ENCODE measurements around the gene VSTM4.

VSTM4 gene

DNA sequence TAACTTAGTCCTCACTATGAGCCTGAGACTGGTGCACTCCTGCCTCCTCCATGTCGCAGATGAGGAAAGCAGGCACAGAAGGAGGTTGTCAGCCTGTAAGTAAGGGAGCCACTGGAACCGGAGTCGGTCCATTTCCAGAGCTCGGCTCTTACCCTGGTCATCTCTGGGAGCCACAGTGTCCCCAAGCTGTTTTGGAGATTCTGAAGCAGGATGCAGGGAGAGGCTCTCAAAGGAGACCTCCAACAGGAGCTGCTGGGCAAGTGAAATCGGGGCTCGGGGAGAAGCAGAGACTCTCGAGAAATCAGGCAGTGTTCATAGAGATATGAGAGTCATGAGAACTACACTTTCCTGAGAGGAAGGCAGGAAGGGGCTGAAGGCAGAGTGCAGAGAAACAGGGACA, 39.0 kb downstream of the VSTM4 start:
- no peak overlapping the region for H2BK12ac ChIP-seq (ENCODE audit: low read length in 2 of 2)
- no peak overlapping the region for H3K18ac ChIP-seq (ENCODE audit: low read depth in 1 of 2, low read length in 2 of 2)
- no peak overlapping the region for H2AFZ ChIP-seq (ENCODE audit: low read depth, low read length)
- no peak overlapping the region for H2BK15ac ChIP-seq (ENCODE audit: low read depth, poor library complexity, severe bottlenecking)
- no peak overlapping the region for H3K4me3 ChIP-seq (ENCODE audit: insufficient read depth in 1 of 2, low read depth in 1 of 2, low read length in 2 of 2)
- H4K8ac ChIP-seq (ENCODE audit: low read length), result no peak overlapping the region
- H2BK120ac ChIP-seq (ENCODE audit: low read depth, low read length), result no peak overlapping the region
- H3K23ac ChIP-seq (ENCODE audit: low read length in 2 of 2), result no peak overlapping the region
- no peaks in the 10 kb centered on the region for H3K9me3 ChIP-seq (ENCODE audit: control insufficient read depth, low read length)
- peaks cover 13 to 60% of the 10 kb centered on the region in 2 experiments for H3K36me3 ChIP-seq (ENCODE audit: control insufficient read depth in 1 of 2, insufficient read depth in 2 of 2, low read depth in 1 of 2, low read length in 2 of 2)
- H3K27ac ChIP-seq (ENCODE audit: low read length, poor library complexity, severe bottlenecking), result no peak overlapping the region
- H3K4me1 ChIP-seq (ENCODE audit: control insufficient read depth, insufficient read depth, low read depth, low read length), result peaks cover 3% of the 10 kb centered on the region
- no peak overlapping the region for H2AK5ac ChIP-seq (ENCODE audit: low read length, severe bottlenecking)
- no peak for DNase-seq
- H2BK5ac ChIP-seq (ENCODE audit: low read depth, low read length, poor library complexity, severe bottlenecking), result no peak overlapping the region
- no peak overlapping the region for H3K4ac ChIP-seq (ENCODE audit: low read depth in 1 of 2, low read length in 2 of 2)
- no peaks in the 10 kb centered on the region for H3K79me1 ChIP-seq (replicated peaks; ENCODE audit: low read length, poor library complexity, severe bottlenecking)
- no peak overlapping the region for H3K9ac ChIP-seq (ENCODE audit: low read length)
- H4K91ac ChIP-seq (ENCODE audit: low read length), result no peak overlapping the region
- H3K14ac ChIP-seq (ENCODE audit: low read length in 2 of 2), result no peak overlapping the region
- H3K4me2 ChIP-seq (ENCODE audit: low read length, poor library complexity, severe bottlenecking), result no peak overlapping the region
- 85% methylated on average over 7 of the region's 7 CpGs for WGBS
- peaks cover 4 to 6% of the 10 kb centered on the region in 2 experiments for H3K27me3 ChIP-seq (ENCODE audit: control insufficient read depth in 1 of 2, insufficient read depth in 1 of 2, low read length in 2 of 2)

DNA sequence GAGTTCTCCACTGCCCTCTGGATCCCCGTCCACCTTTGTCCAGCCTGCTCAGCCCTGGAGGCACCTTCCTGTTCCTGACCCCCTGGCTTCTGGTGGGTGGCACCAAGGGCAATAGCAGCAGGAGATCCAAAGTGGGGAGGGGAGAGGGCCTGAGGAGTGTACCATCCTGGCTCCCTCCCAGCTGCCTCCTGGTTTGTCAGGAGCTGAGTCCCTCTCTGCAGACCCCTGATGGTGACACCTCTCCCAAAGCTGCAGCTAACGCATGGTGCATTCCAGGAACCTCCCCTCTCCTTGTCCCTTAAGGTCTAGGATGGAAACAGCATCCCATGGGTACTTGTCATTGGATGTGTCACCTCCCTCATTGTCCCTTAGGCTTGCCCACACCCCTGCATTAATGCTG, 39.6 kb downstream of the VSTM4 start:
- WGBS, result 59% methylated on average over 2 of the region's 2 CpGs

DNA sequence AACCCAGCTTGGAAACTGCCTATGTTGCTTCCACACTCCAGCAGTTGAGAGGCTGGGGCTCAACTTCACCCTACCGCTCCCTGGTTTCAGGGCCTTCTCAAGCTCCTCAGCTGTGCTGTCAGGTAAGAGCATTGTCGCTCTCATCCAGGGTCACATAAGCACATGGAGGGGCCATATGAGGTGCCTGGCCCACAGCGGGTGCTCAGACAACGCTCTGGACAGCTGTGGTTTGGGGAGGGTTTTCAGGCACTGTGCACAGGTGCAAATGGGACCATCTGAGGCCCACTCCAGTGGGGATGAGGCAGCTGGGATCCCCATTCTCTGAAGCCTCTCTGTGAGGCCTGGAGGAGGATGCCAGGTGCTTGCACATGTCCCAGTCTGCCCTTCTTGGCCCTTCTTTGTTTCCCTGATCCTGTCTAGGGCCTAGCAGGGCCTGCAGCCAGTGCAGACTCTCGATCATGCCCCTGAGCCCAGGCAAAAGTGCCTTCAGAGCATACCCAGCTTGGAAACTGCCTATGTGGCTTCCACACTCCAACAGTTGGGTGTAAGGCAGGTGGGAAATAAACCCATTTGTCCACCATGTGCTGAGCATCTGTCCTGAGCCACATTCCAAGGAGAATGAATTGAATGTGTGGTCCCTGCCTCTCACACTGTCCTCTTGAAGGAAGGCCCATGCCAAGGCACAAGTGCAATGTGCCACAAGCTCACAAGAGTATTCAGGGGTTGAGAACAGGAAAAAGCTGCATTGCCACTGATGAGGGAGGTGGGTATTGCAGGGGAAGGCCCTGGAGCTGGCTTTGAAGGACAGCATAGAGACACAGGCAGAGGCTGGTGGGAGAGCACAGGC, 40.3 kb downstream of the VSTM4 start:
- peaks cover 0 to under 1% of the 10 kb centered on the region in 2 experiments for H3K27me3 ChIP-seq (ENCODE audit: control insufficient read depth in 1 of 2, insufficient read depth in 1 of 2, low read length in 2 of 2)

More for the DNA sequence above, 39.6 kb downstream of the VSTM4 start:
- Histone ChIP-seq H2AFZ (ENCODE audit: low read depth, low read length) (no peak overlapping the region), H2BK12ac (ENCODE audit: low read length in 2 of 2) (no peak overlapping the region), H2BK5ac (ENCODE audit: low read depth, low read length, poor library complexity, severe bottlenecking) (no peak overlapping the region), H3K9me3 (ENCODE audit: control insufficient read depth, low read length) (no peaks in the 10 kb centered on the region), H2BK15ac (ENCODE audit: low read depth, poor library complexity, severe bottlenecking) (no peak overlapping the region), H3K14ac (ENCODE audit: low read length in 2 of 2) (no peak overlapping the region), H3K4me2 (ENCODE audit: low read length, poor library complexity, severe bottlenecking) (no peak overlapping the region), H2AK5ac (ENCODE audit: low read length, severe bottlenecking) (no peak overlapping the region), H3K27me3 (ENCODE audit: control insufficient read depth in 1 of 2, insufficient read depth in 1 of 2, low read length in 2 of 2) (peaks cover 1 to 6% of the 10 kb centered on the region in 2 experiments), H3K4ac (ENCODE audit: low read depth in 1 of 2, low read length in 2 of 2) (no peak overlapping the region), H3K18ac (ENCODE audit: low read depth in 1 of 2, low read length in 2 of 2) (no peak overlapping the region), H3K27ac (ENCODE audit: low read length, poor library complexity, severe bottlenecking) (no peak overlapping the region), H3K23ac (ENCODE audit: low read length in 2 of 2) (no peak overlapping the region), H2BK120ac (ENCODE audit: low read depth, low read length) (no peak overlapping the region), H4K91ac (ENCODE audit: low read length) (no peak overlapping the region), H4K8ac (ENCODE audit: low read length) (no peak overlapping the region), H3K36me3 (ENCODE audit: control insufficient read depth in 1 of 2, insufficient read depth in 2 of 2, low read depth in 1 of 2, low read length in 2 of 2) (peaks cover 15 to 65% of the 10 kb centered on the region in 2 experiments), H3K79me1 (replicated peaks; ENCODE audit: low read length, poor library complexity, severe bottlenecking) (no peaks in the 10 kb centered on the region), H3K4me1 (ENCODE audit: control insufficient read depth, insufficient read depth, low read depth, low read length) (peaks cover 2% of the 10 kb centered on the region), H3K4me3 (ENCODE audit: insufficient read depth in 1 of 2, low read depth in 1 of 2, low read length in 2 of 2) (no peak overlapping the region), H3K9ac (ENCODE audit: low read length) (no peak overlapping the region)
- no peak for DNase-seq

DNA sequence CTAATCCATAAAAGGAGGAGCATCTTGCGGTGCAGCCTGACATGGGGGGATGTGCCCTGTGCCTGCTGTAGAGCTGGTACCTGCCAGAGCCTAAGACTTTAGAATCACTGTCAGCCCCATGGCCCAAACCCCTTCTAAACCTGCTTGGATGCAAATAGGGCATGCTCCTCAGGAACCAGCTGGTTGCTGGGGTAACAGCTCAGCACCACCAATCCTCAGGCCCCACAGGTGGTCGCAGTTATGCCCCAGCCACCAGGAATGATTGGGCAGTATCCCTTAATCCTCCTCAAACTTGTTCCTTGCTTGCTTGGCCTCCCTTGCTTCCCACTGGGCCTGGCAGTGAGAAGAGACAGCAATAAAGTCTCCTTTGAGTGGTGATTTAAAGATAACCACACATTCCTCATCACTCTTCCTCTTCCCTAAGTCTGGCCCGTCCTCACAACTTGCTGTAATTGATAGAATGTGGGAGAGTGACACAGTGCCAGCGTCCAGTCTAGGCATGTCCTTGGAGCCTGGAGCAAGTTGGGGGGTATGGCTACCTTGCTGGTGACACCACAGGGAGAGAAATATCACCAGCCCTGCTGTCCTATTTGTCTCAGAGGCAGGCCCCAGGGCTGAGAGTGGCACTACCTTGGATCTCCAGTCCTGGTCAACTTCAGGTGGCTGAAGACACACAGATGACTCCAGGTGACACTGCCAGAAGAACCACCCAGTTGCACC, 43.0 kb downstream of the VSTM4 start:
- no peak overlapping the region for H3K4me3 ChIP-seq (ENCODE audit: insufficient read depth in 1 of 2, low read depth in 1 of 2, low read length in 2 of 2)
- 65% methylated on average over 4 of the region's 4 CpGs for WGBS
- H2BK120ac ChIP-seq (ENCODE audit: low read depth, low read length), result no peak overlapping the region
- H3K23ac ChIP-seq (ENCODE audit: low read length in 2 of 2), result no peak overlapping the region
- no peaks in the 10 kb centered on the region for H3K4me1 ChIP-seq (ENCODE audit: control insufficient read depth, insufficient read depth, low read depth, low read length)
- no peak overlapping the region for H3K4ac ChIP-seq (ENCODE audit: low read depth in 1 of 2, low read length in 2 of 2)
- H4K8ac ChIP-seq (ENCODE audit: low read length), result no peak overlapping the region
- no peak overlapping the region for H2AK5ac ChIP-seq (ENCODE audit: low read length, severe bottlenecking)
- H3K27ac ChIP-seq (ENCODE audit: low read length, poor library complexity, severe bottlenecking), result no peak overlapping the region
- no peaks in the 10 kb centered on the region for H3K79me1 ChIP-seq (replicated peaks; ENCODE audit: low read length, poor library complexity, severe bottlenecking)
- H3K9ac ChIP-seq (ENCODE audit: low read length), result no peak overlapping the region
- no peak overlapping the region for H3K18ac ChIP-seq (ENCODE audit: low read depth in 1 of 2, low read length in 2 of 2)
- H3K36me3 ChIP-seq (ENCODE audit: control insufficient read depth in 1 of 2, insufficient read depth in 2 of 2, low read depth in 1 of 2, low read length in 2 of 2), result peaks cover 15 to 69% of the 10 kb centered on the region in 2 experiments
- no peak overlapping the region for H2BK15ac ChIP-seq (ENCODE audit: low read depth, poor library complexity, severe bottlenecking)
- H3K4me2 ChIP-seq (ENCODE audit: low read length, poor library complexity, severe bottlenecking), result no peak overlapping the region
- H4K91ac ChIP-seq (ENCODE audit: low read length), result no peak overlapping the region
- H2AFZ ChIP-seq (ENCODE audit: low read depth, low read length), result no peak overlapping the region
- no peak for DNase-seq
- H2BK12ac ChIP-seq (ENCODE audit: low read length in 2 of 2), result no peak overlapping the region
- H3K9me3 ChIP-seq (ENCODE audit: control insufficient read depth, low read length), result no peaks in the 10 kb centered on the region
- H2BK5ac ChIP-seq (ENCODE audit: low read depth, low read length, poor library complexity, severe bottlenecking), result no peak overlapping the region
- no peaks in the 10 kb centered on the region for H3K27me3 ChIP-seq (ENCODE audit: control insufficient read depth in 1 of 2, insufficient read depth in 1 of 2, low read length in 2 of 2)
- H3K14ac ChIP-seq (ENCODE audit: low read length in 2 of 2), result no peak overlapping the region

More for the DNA sequence above, 40.3 kb downstream of the VSTM4 start:
- Histone ChIP-seq H3K18ac (ENCODE audit: low read depth in 1 of 2, low read length in 2 of 2) (no peak overlapping the region), H3K79me1 (replicated peaks; ENCODE audit: low read length, poor library complexity, severe bottlenecking) (no peaks in the 10 kb centered on the region), H3K23ac (ENCODE audit: low read length in 2 of 2) (no peak overlapping the region), H2BK120ac (ENCODE audit: low read depth, low read length) (no peak overlapping the region), H2BK15ac (ENCODE audit: low read depth, poor library complexity, severe bottlenecking) (no peak overlapping the region), H3K14ac (ENCODE audit: low read length in 2 of 2) (no peak overlapping the region), H2BK12ac (ENCODE audit: low read length in 2 of 2) (no peak overlapping the region), H3K9ac (ENCODE audit: low read length) (no peak overlapping the region), H3K4ac (ENCODE audit: low read depth in 1 of 2, low read length in 2 of 2) (no peak overlapping the region), H2BK5ac (ENCODE audit: low read depth, low read length, poor library complexity, severe bottlenecking) (no peak overlapping the region), H3K27ac (ENCODE audit: low read length, poor library complexity, severe bottlenecking) (no peak overlapping the region), H2AFZ (ENCODE audit: low read depth, low read length) (no peak overlapping the region), H4K91ac (ENCODE audit: low read length) (no peak overlapping the region), H3K36me3 (ENCODE audit: control insufficient read depth in 1 of 2, insufficient read depth in 2 of 2, low read depth in 1 of 2, low read length in 2 of 2) (peaks cover 15 to 65% of the 10 kb centered on the region in 2 experiments), H3K4me1 (ENCODE audit: control insufficient read depth, insufficient read depth, low read depth, low read length) (peaks cover under 1% of the 10 kb centered on the region), H3K4me2 (ENCODE audit: low read length, poor library complexity, severe bottlenecking) (no peak overlapping the region), H4K8ac (ENCODE audit: low read length) (no peak overlapping the region), H2AK5ac (ENCODE audit: low read length, severe bottlenecking) (no peak overlapping the region), H3K4me3 (ENCODE audit: insufficient read depth in 1 of 2, low read depth in 1 of 2, low read length in 2 of 2) (no peak overlapping the region), H3K9me3 (ENCODE audit: control insufficient read depth, low read length) (no peaks in the 10 kb centered on the region)
- DNase-seq, result no peak
- 75% methylated on average over 5 of the region's 5 CpGs for WGBS

Measured in mesenchymal stem cell (in vitro differentiated cells and primary cell).